T-helper 17 cell (primary cell): Measurements from ENCODE around the gene OLAH. TPM values are rescaled to one million over a fixed set of nuclear protein-coding genes. Genes with fewer than 3 reads are reported as not detected.
"Not testable (repeated sequence)": the region's sequence is repeated elsewhere in the genome, so short reads cannot be mapped to it uniquely, and the experiment has no call there.

ENCODE experiments used
- ATAC-seq: fragments of 150-1000 bp; cut with Tn5 transposase; 2 replicates; pipeline ENCODE4 v1.10.0; 2021; ENCODE audit warnings: mild to moderate bottlenecking, moderate library complexity
- DNase-seq, 3 donors: peaks; one replicate each; pipeline versions ENCODE4 v3.0.0 to v3.0.0-alpha.2; 2020 to 2021
- H3K9me3 ChIP-seq: one replicate; pipeline ENCODE4 v1.7.0; 2013; ENCODE audit warnings: low read length, mild to moderate bottlenecking; ENCODE audit not compliant: control insufficient read depth, poor library complexity, severe bottlenecking
- H3K27ac Mint-ChIP-seq: one replicate; pipeline ENCODE4 v1.8.0; 2022; ENCODE audit warnings: mild to moderate bottlenecking, moderate library complexity, mixed read lengths
- H3K27me3 Mint-ChIP-seq: one replicate; pipeline ENCODE4 v1.8.0; 2022; ENCODE audit warnings: mixed read lengths
- H3K36me3 Mint-ChIP-seq: one replicate; pipeline ENCODE4 v1.8.0; 2022; ENCODE audit warnings: low read depth, mixed read lengths
- H3K4me1 Mint-ChIP-seq: one replicate; pipeline ENCODE4 v1.8.0; 2022; ENCODE audit warnings: mild to moderate bottlenecking, mixed read lengths
- H3K4me3 Mint-ChIP-seq: one replicate; pipeline ENCODE4 v1.8.0; 2022; ENCODE audit warnings: mild to moderate bottlenecking, moderate library complexity, mixed read lengths
- total RNA-seq, 4 donors: library from RNA in 2 of 4; stranded (reverse) in 2 of 4; gene quantifications; one replicate each; pipeline ENCODE4 v1.2.3 and lab custom pipeline; 2022 to 2026

The OLAH gene
- total RNA-seq (1 to 10 TPM in 1 of 2 donors, not detected in 1; 3.8 TPM), total RNA-seq (lab: John Stamatoyannopoulos, UW) (0 reads per million in 2 donors)

DNA sequence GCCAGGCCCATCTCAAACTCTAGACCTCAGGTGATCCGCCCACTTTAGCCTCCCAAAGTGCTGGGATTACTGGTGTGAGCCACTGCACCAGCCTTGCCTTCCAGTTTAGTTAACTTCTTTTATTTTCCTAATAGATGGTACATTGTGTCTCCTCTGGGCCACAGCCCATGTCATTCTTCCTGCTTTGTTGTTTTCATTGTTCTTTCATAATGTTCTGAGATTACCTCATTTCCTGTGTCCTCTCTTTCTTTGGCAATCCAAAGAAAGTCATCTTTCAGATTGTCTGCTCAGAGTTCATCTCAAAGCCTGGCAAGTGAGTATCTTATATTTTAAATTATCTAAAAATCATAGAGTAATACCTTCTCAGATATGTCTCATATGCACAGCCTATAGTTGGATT, at the start of gene OLAH:
Gene OLAH, plus strand, starts transcription at position 270 of the 400 bp plus-strand sequence. CDS start 3,346 bp downstream, outside the sequence.
- no peak within 1 kb of the TSS for H3K4me3 Mint-ChIP-seq

GRCh38 chr10:14995964-14996565, 47.7 kb upstream of the OLAH start:
- no peak for ATAC-seq
- H3K27ac Mint-ChIP-seq = no peak overlapping the region
- H3K4me3 Mint-ChIP-seq = no peak overlapping the region

More for the DNA sequence above, at the start of gene OLAH:
- DNase-seq = no peak
- Mint-ChIP-seq H3K27ac (no peak within 1 kb of the TSS), H3K4me1 (peaks cover 9% of the 10 kb centered on the region), H3K36me3 (no peaks in the 10 kb centered on the region), H3K27me3 (no peaks in the 10 kb centered on the region)
- ATAC-seq = no peak
- no peaks in the 10 kb centered on the region for H3K9me3 ChIP-seq

GRCh38 chr10:15013530-15013929, 30.2 kb upstream of the OLAH start:
- ATAC-seq, H3K9me3 ChIP-seq, H3K4me1 Mint-ChIP-seq, H3K36me3 Mint-ChIP-seq, H3K27me3 Mint-ChIP-seq, DNase-seq, H3K27ac Mint-ChIP-seq, H3K4me3 Mint-ChIP-seq: not testable (repeated sequence)

More at GRCh38 chr10:14995964-14996565, 47.7 kb upstream of the OLAH start:
- H3K27me3 Mint-ChIP-seq = peaks cover 11% of the 10 kb centered on the region
- no peak for DNase-seq
- no peaks in the 10 kb centered on the region for H3K36me3 Mint-ChIP-seq
- H3K9me3 ChIP-seq = no peaks in the 10 kb centered on the region
- peaks cover 5% of the 10 kb centered on the region for H3K4me1 Mint-ChIP-seq

- Mint-ChIP-seq H3K36me3 (no peaks in the 10 kb centered on the region), H3K4me3 (no peak overlapping the region), H3K4me1 (no peaks in the 10 kb centered on the region), H3K27me3 (no peaks in the 10 kb centered on the region), H3K27ac (no peak overlapping the region)
- ATAC-seq (no peak), DNase-seq (no peak)
- H3K9me3 ChIP-seq = no peaks in the 10 kb centered on the region
These were observed 28.3 kb upstream of the OLAH start for GRCh38 chr10:15015451-15015850.

DNA sequence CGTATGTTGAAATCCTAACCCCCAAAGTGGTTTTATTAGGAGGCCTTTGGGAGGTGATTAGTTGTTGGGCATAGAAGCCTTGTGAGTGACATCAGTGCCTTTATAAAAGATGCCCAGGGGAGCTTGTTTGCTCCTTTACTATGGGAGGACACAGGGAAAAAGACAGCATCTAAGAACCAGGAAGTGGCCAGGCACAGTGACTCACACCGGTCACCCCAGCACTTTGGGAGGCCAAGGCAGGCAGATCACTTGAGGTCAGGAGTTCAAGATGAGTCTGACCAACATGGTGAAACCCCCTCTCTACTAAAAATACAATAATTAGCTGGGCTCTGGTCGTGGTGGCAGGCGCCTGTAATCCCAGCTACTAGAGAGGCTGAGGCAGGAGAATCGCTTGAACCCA, 22.8 kb upstream of the OLAH start:
- not testable (repeated sequence) for H3K4me1 Mint-ChIP-seq, H3K9me3 ChIP-seq, ATAC-seq, H3K36me3 Mint-ChIP-seq, DNase-seq, H3K27me3 Mint-ChIP-seq, H3K4me3 Mint-ChIP-seq, H3K27ac Mint-ChIP-seq

GRCh38 chr10:15023079-15023478, 20.7 kb upstream of the OLAH start:
- H3K27me3 Mint-ChIP-seq, H3K9me3 ChIP-seq, H3K27ac Mint-ChIP-seq, ATAC-seq, H3K4me3 Mint-ChIP-seq, DNase-seq, H3K36me3 Mint-ChIP-seq: not testable (repeated sequence)
- peaks cover 11% of the 10 kb centered on the region for H3K4me1 Mint-ChIP-seq

DNA sequence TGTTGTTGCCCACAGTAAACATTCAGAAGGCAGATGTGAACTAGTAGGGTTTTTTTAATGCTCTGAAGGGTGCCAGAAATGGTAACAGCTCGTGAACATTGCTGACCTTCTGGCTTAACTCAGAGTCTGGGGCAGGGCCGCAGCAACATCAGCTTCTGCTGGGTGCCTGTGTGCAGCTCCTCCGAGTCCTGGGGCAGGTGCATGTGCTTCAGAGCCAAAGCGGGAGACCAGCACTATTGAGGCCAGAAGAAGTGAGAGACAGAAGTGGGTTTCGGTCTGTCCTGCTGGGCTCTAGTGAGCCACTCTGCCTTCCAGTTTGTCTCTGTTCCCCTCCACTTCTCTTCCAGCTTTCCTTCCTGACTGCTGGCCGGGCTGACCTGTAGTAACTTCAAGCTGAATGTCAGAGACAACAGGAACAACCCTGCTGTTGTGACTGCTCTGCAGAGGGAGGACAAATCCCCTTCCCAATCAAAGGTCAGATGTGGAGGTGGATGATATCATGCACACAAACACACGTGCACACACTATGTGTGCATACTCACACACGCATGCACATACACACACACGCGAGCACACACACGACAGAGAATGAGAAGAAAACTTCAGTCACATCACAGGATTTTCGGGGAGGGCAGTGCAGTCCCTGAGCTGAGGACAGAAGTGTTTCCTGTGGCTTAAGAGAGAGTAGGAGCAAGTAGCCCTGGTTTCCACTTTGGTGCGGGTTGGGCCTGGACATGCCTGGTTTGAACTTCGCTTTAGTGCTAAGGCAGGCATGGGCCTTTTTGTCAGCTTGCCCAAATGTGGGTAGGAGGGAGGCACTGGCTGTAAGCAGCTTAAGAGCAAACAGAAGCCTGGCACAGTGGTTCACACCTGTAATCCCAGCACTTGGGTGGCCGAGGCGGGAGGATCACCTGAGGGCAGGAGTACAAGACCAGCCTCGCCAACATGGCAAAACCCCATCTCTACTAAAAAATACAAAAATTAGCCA, 19.4 kb upstream of the OLAH start:
- Mint-ChIP-seq H3K4me1 (peaks cover 11% of the 10 kb centered on the region), H3K27ac (peak overlapping the region; percentile 91), H3K4me3 (peak overlapping the region; percentile 55)
- DNase-seq, ATAC-seq, H3K9me3 ChIP-seq, H3K36me3 Mint-ChIP-seq, H3K27me3 Mint-ChIP-seq: not testable (repeated sequence)

GRCh38 chr10:15025040-15025439, 18.7 kb upstream of the OLAH start:
- H3K27ac Mint-ChIP-seq, ATAC-seq: not testable (repeated sequence)

DNA sequence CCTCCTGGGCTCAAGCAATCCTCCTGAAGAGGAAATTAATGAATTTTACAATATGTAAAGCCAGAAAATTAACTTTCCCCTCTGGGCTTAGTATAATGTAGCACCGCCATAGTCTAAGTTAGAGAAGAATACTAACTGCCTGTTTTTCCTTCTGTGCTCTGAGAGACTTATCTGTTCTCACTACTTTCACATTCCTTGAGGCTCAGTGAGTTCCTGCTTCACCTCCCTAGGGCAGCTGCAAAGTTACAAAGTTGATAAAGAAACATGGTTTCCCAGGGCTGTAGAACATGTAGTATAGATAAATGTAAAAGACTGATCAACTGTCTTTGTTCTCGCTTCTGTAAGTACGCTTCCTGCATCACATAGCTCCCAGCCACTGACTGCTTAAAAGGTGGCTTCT, 16.0 kb upstream of the OLAH start:
- H3K9me3 ChIP-seq = no peaks in the 10 kb centered on the region
- ATAC-seq (no peak), DNase-seq (no peak)
- H3K27me3 Mint-ChIP-seq = no peaks in the 10 kb centered on the region
- H3K4me3 Mint-ChIP-seq = no peak overlapping the region
- peak overlapping the region; percentile 47 for H3K27ac Mint-ChIP-seq
- H3K36me3 Mint-ChIP-seq = no peaks in the 10 kb centered on the region
- peaks cover 11% of the 10 kb centered on the region for H3K4me1 Mint-ChIP-seq

More at GRCh38 chr10:15025040-15025439, 18.7 kb upstream of the OLAH start:
- H3K27me3 Mint-ChIP-seq, H3K4me3 Mint-ChIP-seq, H3K36me3 Mint-ChIP-seq, H3K9me3 ChIP-seq, DNase-seq: not testable (repeated sequence)
- H3K4me1 Mint-ChIP-seq = peaks cover 11% of the 10 kb centered on the region

DNA sequence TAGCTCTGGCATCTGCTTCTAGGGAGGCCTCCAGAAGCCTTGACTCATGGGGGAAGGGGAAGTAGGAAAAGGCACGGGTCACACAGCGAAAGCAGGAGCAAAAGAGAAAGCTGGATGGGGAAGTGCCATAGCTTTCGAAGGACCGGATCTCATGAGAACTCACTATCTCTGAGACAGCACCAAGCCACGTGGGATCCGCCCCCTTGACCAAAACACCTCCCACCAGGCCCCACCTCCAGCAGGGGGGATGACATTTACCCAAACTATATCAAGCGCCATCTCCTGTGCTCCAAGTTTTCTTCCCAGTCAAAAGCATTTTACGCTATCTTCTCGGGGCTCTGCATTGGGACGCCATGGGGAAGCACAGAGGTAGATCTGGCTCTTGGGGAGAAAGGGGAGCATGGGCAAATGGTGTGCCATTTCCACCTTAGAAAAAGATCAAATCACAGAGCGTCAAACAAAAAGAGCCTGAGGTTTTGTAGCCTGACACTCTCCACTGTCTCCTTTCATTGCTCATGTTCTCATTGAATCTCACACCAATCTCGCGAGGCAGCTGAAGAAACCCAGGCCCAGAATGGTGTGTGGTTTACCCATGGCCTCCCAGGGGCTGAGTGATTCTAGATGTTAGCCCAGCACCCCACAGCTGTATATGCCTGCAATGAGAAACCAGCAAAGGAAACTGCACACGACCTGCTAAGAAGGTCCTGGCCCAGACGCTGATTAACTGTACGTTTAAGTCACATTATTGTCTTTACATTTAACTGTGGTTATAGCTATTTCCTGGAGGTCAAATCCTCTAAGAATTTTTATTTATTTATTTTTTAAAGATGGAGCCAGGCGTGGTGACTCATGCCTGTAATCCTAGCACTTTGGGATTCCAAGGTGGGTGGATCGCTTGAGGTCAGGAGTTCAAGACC, 8.1 kb upstream of the OLAH start:
- DNase-seq (no peak), ATAC-seq (no peak)
- H3K27me3 Mint-ChIP-seq = no peaks in the 10 kb centered on the region
- no peaks in the 10 kb centered on the region for H3K36me3 Mint-ChIP-seq
- no peak overlapping the region for H3K4me3 Mint-ChIP-seq
- H3K27ac Mint-ChIP-seq = no peak overlapping the region
- H3K4me1 Mint-ChIP-seq = peaks cover 16% of the 10 kb centered on the region
- no peaks in the 10 kb centered on the region for H3K9me3 ChIP-seq

GRCh38 chr10:15037691-15038090, 6.1 kb upstream of the OLAH start:
- no peaks in the 10 kb centered on the region for H3K27me3 Mint-ChIP-seq
- peaks cover 18% of the 10 kb centered on the region for H3K4me1 Mint-ChIP-seq
- H3K27ac Mint-ChIP-seq = no peak overlapping the region
- H3K36me3 Mint-ChIP-seq = no peaks in the 10 kb centered on the region
- DNase-seq = no peak
- no peak overlapping the region for H3K4me3 Mint-ChIP-seq
- ATAC-seq = no peak
- H3K9me3 ChIP-seq = no peaks in the 10 kb centered on the region

DNA sequence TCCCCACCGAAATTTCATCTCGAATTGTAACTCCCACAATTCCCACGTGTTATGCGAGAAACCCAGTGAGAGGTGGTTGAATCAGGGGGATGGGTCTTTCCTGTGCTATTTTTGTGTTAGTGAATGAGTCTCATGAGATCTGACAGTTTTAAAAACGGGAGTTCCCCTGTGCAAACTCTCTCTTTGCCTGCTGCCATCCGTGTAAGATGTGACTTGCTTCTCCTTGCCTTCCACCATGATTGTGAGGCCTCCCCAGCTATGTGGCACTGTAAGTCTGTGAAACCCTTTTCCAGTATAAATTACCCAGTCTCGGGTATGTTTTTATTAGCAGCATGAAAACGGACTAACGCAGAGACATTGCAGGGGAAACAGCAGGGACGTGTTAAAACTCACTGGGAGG, 5.3 kb upstream of the OLAH start:
- no peak for DNase-seq
- ATAC-seq = no peak
- no peaks in the 10 kb centered on the region for H3K36me3 Mint-ChIP-seq
- H3K4me3 Mint-ChIP-seq = no peak overlapping the region
- H3K9me3 ChIP-seq = no peaks in the 10 kb centered on the region
- peaks cover 15% of the 10 kb centered on the region for H3K4me1 Mint-ChIP-seq
- H3K27me3 Mint-ChIP-seq = no peaks in the 10 kb centered on the region
- H3K27ac Mint-ChIP-seq = no peak overlapping the region

GRCh38 chr10:15045380-15045779, 1.6 kb downstream of the OLAH start:
- Mint-ChIP-seq H3K4me3 (no peak overlapping the region), H3K27ac (no peak overlapping the region), H3K4me1 (peaks cover 7% of the 10 kb centered on the region), H3K36me3 (no peaks in the 10 kb centered on the region), H3K27me3 (no peaks in the 10 kb centered on the region)
- ATAC-seq (no peak), DNase-seq (no peak)
- no peaks in the 10 kb centered on the region for H3K9me3 ChIP-seq
